Occipital lobe (tissue), 2 donors: ENCODE data around the gene TSTD2. TPM values are rescaled to one million over a fixed set of nuclear protein-coding genes. Genes with fewer than 3 reads are reported as not detected.
"Not testable (repeated sequence)": the region's sequence is repeated elsewhere in the genome, so short reads cannot be mapped to it uniquely, and the experiment has no call there.

Experiments
- DNase-seq: peaks from one replicate; lab custom pipeline; 2025; lab: John Stamatoyannopoulos, UW
- total RNA-seq: library from RNA; depleted of rRNA; stranded (reverse); fragments of >200 nt; gene quantifications from one replicate; pipeline ENCODE4 v1.2.3, GENCODE V29; 2014

The TSTD2 gene
- total RNA-seq, 1 donor from 2014 or later: 43.0 TPM

DNA sequence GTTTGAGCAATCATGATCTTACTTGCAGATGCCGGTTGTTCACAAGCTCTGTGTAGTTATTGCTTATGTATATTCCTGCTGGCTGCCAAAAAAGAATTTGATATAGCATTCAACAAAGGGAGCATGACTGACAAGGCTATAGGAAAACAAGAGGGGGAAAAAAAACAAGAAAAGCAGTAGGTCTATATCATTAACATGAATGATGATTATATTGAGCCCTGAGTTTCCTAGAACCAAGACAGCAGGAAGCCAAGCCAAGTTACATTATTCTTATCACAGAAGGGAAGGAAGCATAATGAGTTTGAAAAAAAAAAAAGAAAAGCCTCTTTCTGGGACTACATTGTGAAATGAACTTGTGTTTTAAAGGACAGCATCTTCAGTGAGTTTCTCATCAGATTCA, 41.0 kb downstream of the TSTD2 start:
- no peak for DNase-seq

GRCh38 chr9:97591535-97591934, 41.6 kb downstream of the TSTD2 start:
- DNase-seq: no peak

DNA sequence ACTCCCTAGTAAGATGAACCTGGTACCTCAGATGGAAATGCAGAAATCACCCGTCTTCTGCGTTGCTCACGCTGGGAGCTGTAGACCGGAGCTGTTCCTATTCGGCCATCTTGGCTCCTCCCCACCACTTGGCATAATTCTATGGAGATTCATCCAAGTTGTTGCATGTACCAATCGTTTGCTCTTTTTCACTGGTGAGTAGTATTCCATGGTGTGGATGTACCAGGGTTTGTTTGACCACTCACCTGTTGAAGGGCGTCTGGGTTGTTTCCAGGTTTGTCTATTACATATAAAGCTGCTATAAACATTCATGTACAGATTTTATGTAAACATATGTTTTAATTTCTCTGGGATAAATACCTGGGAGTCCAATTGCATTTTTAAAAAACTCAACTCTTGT, 46.3 kb downstream of the TSTD2 start:
- not testable (repeated sequence) for DNase-seq

DNA sequence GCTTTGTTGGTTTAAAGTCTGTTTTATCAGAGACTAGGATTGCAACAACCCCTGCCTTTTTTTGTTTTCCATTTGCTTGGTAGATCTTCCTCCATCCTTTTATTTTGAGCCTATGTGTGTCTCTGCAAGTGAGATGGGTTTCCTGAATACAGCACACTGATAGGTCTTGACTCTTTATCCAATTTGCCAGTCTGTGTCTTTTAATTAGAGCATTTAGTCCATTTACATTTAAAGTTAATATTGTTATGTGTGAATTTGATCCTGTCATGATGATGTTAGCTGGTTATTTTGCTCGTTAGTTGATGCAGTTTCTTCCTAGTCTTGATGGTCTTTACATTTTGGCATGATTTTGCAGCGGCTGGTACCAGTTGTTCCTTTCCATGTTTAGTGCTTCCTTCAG, 48.4 kb downstream of the TSTD2 start:
- DNase-seq: not testable (repeated sequence)

GRCh38 chr9:97581590-97581989, 51.6 kb downstream of the TSTD2 start:
- DNase-seq: not testable (repeated sequence)

- no peak for DNase-seq
Measured at GRCh38 chr9:97579914-97580313, 53.3 kb downstream of the TSTD2 start.

- DNase-seq: no peak
Measured at GRCh38 chr9:97578846-97579245, 54.3 kb downstream of the TSTD2 start.

- no peak for DNase-seq
Measured at GRCh38 chr9:97577051-97577450, 56.1 kb downstream of the TSTD2 start.

DNA sequence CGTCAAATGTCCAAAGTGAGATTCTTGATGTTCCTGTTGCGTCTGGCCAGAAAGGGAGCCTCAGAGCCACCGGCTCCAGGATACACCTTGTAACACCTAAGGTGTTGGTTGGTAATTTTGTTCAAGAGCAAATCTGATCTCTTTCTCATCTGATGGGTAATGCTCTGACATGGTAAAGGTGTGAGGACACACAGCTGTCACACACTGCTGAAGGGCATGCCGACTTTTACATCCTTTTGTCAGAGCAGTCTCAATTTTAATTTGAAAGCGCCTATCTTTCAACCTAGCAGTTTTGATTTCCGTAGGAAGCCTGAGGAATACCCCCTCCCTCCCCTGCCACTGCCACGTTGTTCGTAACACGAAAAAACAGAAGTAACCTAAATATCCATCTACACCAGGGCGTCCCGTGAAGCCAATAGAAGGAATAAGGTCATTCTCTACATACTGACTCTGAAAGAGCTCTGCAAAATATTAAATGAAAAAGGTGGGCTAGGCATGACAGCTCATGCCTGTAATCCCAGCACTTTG, 57.4 kb downstream of the TSTD2 start:
- DNase-seq: no peak

DNA sequence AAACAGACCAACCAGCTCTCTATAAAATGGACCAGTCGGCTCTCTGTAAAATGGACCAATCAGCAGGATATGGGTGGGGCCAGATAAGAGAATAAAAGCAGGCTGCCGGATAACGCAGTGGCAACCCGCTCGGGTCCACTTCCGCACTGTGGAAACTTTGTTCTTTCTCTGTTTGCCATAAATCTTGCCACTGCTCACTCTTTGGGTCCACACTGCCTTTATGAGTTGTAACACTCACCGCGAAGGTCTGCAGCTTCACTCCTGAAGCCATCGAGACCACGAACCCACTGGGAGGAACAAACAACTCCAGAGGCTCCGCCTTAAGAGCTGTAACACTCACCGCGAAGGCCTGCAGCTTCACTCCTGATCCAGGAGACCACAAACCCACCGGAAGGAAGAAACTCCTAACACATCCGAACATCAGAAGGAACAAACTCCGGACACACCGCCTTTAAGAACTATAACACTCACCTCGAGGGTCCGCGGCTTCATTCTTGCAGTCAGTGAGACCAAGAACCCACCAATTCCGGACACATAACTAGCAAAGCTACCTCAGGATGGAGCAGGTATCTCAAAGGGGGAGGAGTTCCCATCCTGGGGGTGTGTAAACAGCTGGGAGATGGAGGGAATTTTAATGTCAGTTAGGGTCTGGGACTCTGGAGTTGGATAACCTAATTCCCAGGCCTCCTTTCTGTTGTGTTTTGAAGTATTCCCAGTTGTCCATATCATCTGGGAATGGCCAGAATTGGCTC, 58.1 kb downstream of the TSTD2 start:
- not testable (repeated sequence) for DNase-seq

- DNase-seq: not testable (repeated sequence)
Measured at GRCh38 chr9:97574101-97574571, 59.0 kb downstream of the TSTD2 start.

DNA sequence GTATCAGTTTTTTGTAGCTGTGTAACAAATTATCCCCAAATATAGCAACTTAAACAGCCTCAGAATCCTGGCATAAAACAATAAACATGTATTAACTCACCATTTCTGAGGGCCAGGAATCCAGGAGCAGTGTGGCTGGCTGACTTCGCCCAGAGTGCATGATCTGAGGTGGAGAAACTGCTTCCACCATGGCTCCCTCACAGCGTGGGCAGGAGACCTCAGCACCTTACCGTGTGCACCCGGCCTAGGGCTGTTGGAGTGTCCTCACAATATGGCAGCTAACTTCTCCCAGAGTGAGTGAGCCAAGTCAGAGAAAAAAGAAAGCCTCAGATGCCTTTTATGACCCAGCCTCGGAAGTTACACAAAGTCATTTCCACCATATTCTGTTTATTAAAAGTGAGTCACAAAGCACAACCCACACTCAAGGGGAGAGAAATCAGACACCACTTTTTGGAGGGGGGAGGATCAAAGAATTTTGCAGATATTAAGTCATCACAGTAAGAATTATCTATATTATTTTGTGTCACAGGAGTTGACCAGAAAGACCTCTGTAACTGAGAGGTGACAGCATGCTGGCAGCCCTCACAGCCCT, 59.6 kb downstream of the TSTD2 start:
- no peak for DNase-seq

DNA sequence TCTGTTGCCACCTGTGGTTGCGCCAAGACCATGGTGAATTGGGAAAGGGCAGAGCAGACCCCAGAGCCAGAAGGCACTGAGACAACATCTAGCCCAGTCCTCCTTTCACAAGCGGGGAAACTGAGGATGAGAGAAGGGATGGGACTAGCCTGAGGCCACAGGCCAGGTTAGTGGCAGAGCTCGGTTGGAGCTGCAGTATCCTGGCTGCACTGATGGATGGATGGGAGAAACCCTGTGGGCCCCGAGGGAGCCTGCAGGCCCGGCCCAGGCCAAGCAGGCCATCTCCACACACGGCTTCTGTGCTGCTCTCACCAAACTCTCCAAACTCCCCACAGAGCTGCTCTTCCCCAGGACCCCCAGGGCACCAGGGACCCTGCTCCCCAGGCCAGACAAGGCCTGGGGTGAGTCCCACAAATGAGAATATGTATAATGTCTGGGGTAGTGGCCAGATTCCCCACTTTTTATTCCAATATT, 60.2 kb downstream of the TSTD2 start:
- no peak for DNase-seq

DNA sequence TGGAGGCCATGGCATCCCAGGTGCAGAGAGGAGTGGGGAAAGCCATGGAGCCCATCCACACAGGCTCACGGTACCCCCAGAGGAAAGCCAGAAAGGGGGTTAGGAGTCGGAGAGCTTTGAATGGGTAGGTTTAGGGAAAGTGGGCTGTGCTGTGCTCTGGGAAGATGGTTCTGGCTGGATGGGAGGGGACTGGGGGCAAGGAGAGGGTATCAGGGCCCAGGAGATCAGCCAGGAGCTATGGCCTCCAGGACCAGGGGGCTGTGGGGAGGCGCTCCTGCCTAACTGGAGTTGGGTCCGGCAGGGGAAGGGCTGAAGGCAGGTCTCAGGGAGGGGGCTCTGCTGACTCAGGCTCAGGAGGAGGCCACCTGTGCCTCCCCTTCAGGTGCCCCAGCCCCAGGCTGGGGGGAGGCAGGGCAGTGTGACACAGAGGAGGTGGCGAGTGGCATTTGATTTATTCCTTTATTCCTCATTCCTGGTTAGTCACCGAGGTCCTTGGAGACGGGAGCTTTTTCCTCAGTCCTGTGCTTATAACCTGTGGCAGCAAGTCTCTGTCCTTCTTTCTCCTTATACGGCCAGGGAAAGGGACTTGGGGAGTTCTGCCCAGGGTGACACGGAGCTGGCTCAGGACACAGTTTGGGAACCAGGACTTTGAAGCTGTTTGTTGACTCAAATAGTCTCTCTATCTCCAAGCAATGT, 60.8 kb downstream of the TSTD2 start:
- DNase-seq: no peak

GRCh38 chr9:97571664-97572063, 61.5 kb downstream of the TSTD2 start:
- DNase-seq: no peak

- DNase-seq: peak; percentile 26
Measured at GRCh38 chr9:97570899-97571298, 62.3 kb downstream of the TSTD2 start.

GRCh38 chr9:97568461-97569275, 64.5 kb downstream of the TSTD2 start:
- no peak for DNase-seq

- no peak for DNase-seq
Measured at GRCh38 chr9:97567894-97568202, 65.3 kb downstream of the TSTD2 start.

DNA sequence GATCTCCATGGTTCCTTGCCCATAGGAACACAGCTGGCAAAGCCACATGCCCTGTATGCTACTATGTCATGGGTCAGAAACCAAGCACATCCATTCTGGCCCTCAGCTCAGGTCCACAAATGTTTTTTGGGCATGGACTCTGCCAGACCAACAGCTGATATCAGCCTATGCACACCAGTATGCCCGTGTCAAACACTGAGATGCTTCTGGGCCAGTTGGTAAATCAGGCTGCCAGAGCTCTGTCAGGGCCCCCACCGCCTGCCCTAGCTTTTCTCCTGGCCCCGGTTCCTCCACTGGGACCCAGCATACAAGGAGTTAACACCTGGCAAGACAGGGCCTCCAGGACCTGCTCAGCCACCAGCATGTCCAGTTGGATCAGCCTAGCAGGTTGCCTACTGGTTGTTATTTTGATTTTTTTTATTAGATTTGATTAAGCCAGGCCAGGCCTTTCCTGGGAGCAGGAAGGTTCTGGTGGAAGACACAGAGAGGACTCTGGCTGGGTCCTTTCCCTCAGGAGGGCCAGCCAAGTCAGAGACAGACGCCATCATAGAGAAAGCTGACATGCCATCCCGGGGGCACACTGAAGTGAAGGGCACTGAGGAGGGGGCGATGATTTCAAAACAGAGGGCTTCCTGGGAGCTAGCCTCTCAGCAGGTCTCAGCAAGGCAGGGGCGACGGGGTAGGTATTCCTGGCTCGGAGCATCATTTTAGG, 65.8 kb downstream of the TSTD2 start:
- no peak for DNase-seq

DNA sequence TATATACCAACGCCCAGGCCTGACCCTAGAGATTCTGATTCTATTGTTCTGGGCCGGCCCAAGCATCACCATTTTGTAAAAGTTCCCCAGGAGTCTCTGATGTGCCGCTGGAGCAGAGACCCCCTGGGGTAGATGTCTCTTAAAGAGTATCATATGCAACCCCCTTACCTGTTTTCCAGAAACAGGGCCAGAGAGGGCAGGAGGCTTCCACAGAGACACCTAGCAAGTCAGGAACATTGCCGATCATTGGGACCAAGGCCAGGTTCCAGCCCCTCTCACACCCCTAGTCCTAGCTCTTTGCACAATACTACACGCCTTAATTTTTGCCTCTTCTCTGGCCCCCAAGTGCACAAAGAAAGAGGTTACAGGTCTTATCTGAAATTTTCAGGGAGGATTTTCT, 67.9 kb downstream of the TSTD2 start:
- no peak for DNase-seq
